PC-3 (cell line): Measurements from ENCODE around the gene CCN2. TPM values are rescaled to one million over a fixed set of nuclear protein-coding genes. Genes with fewer than 3 reads are reported as not detected.

Experiments used
- ATAC-seq: fragments of 200-7000 bp; cut with Tn5 transposase; 2 replicates; pipeline ENCODE4 v1.9.1; 2020; ENCODE audit warnings: mild to moderate bottlenecking, moderate library complexity
- BruUV-seq: library from RNA; stranded (reverse); fragments of 400-500 nt; replicated peaks from 2 replicates; lab custom pipeline; 2021; lab: Mats Ljungman, UMichigan
- CTCF ChIA-PET: fragments of 300-600 bp; sonication (Branson Sonifier 250); formaldehyde crosslinking; loops from one replicate; lab custom pipeline; 2022; ENCODE audit warnings: antibody characterized with exemption; lab: Charles Lee
- POLR2A ChIA-PET: fragments of 300-600 bp; sonication (Branson Sonifier 250); formaldehyde crosslinking; loops from one replicate; lab custom pipeline; 2022; ENCODE audit warnings: antibody characterized with exemption; ENCODE audit not compliant: unreplicated experiment; lab: Charles Lee
- DNase-seq: peaks from one replicate; pipeline ENCODE4 v3.0.0-alpha.2; 2015
- H2AFZ ChIP-seq: fragments of 300-600 bp; sonication (generic); 2 replicates; pipeline ENCODE4 v1.6.0; 2016; ENCODE audit warnings: antibody characterized with exemption, low read length
- H3F3A ChIP-seq: fragments of 300-600 bp; sonication (generic); one replicate; pipeline ENCODE4 v1.6.0; 2017; ENCODE audit warnings: antibody characterized with exemption, low read length, control low read depth, mild to moderate bottlenecking; ENCODE audit not compliant: unreplicated experiment
- H3K27ac ChIP-seq: fragments of 300-600 bp; sonication (generic); 2 replicates; pipeline ENCODE4 v1.5.1; 2016; ENCODE audit warnings: mild to moderate bottlenecking, low read length
- H3K27me3 ChIP-seq: fragments of 300-600 bp; sonication (generic); 2 replicates; pipeline ENCODE4 v1.6.1; 2016; ENCODE audit warnings: low read length, mixed read lengths
- H3K36me3 ChIP-seq: fragments of 300-600 bp; sonication (generic); 2 replicates; pipeline ENCODE4 v1.6.1; 2016; ENCODE audit warnings: low read depth, mixed run types, low read length, mixed read lengths
- H3K4me1 ChIP-seq: fragments of 300-600 bp; sonication (generic); 2 replicates; pipeline ENCODE4 v1.5.1; 2016; ENCODE audit warnings: low read length; ENCODE audit not compliant: insufficient read depth
- H3K4me2 ChIP-seq: fragments of 300-600 bp; sonication (generic); 2 replicates; pipeline ENCODE4 v1.6.0; 2016; ENCODE audit warnings: low read length
- H3K4me3 ChIP-seq: fragments of 300-600 bp; sonication (generic); 2 replicates; pipeline ENCODE4 v1.5.1; 2016; ENCODE audit warnings: mild to moderate bottlenecking, low read length, mixed read lengths
- H3K79me2 ChIP-seq: fragments of 300-600 bp; sonication (generic); 2 replicates; pipeline ENCODE4 v1.6.1; 2017; ENCODE audit warnings: low read length, mixed read lengths
- H3K9ac ChIP-seq: fragments of 300-600 bp; sonication (generic); 2 replicates; pipeline ENCODE4 v1.6.0; 2016; ENCODE audit warnings: mild to moderate bottlenecking, low read length
- H3K9me2 ChIP-seq: fragments of 300-600 bp; sonication (generic); replicated peaks from 2 replicates; pipeline ENCODE4 v1.6.1; 2016; ENCODE audit warnings: mixed run types, low read length, mixed read lengths
- H3K9me3 ChIP-seq: fragments of 300-600 bp; sonication (generic); 2 replicates; pipeline ENCODE4 v1.6.1; 2016; ENCODE audit warnings: low read length, mixed read lengths
- H4K20me1 ChIP-seq: fragments of 300-600 bp; sonication (generic); 2 replicates; pipeline ENCODE4 v1.6.1; 2016; ENCODE audit warnings: low read length, mixed read lengths
- EZH2 ChIP-seq: fragments of 300-600 bp; sonication (generic); IDR thresholded peaks from one replicate; pipeline ENCODE4 v1.6.1; 2017; ENCODE audit warnings: antibody characterized with exemption, mild to moderate bottlenecking, low read length; ENCODE audit not compliant: unreplicated experiment
- EZH2phosphoT487 ChIP-seq: fragments of 300-600 bp; sonication (generic); IDR thresholded peaks from 2 replicates; pipeline ENCODE4 v1.6.1; 2018; ENCODE audit warnings: mild to moderate bottlenecking, antibody characterized with exemption, low read length, borderline replicate concordance
- intact Hi-C: fragments of 100-400 bp; cut with micrococcal nuclease; formaldehyde crosslinking; loops from 2 replicates; pipeline ENCODE4 v1.9.0; 2023
- total RNA-seq: library from RNA; depleted of rRNA; stranded (reverse); fragments of >200 nt; gene quantifications from 2 replicates; pipeline ENCODE4 v1.2.3, GENCODE V29; 2014
- TF ChIP-seq, protein P1 (sequence below): fragments of 300-600 bp; sonication (generic); conservative IDR thresholded peaks from 2 replicates; pipeline ENCODE4 v1.5.1; 2017; ENCODE audit warnings: antibody characterized with exemption, low read depth, mild to moderate bottlenecking, low read length

Gene CCN2
- total RNA-seq, 1 experiment from 2014 or later: 33.2 TPM

DNA sequence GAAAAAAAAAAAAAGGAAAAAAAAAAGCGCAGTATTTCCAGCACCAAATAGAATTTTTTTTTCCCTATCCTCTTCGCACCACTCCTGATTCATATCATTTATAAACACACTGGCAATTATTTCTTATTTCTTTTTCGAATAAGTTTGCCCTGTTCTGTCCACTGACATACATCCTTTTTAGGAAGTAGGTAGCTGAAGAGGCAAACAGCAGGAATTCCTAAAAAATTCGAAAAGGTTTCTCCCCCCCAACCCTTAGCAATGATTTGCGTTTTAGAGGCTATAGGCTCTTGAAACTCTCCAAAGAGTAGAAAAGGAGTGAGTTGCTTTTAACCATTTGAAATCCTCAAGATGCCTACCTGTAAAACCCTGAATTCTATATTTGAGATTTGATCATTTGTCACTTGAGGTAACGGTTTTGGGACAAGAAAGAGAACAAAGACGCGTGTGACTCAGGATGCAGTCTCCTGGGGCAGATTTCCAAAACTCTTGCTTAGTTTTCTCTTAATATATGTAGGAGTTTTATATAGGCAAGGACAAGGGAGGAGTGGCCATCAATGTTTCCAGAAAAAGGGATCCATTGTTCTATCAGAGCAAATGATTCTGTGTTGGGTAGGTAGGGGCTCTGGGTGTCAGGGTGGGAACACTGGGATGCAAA, 531 bp upstream of the CCN2 start:
- Histone ChIP-seq H3K9me2 (no peaks in the 10 kb centered on the region), H3K4me3 (peak overlapping the region; percentile 86), H3K4me2 (peak overlapping the region; percentile 96), H2AFZ (peak overlapping the region; percentile 55), H3K4me1 (peaks cover 42% of the 10 kb centered on the region), H3K27me3 (no peaks in the 10 kb centered on the region), H3K9me3 (no peaks in the 10 kb centered on the region), H3K79me2 (peaks cover 12% of the 10 kb centered on the region), H3K9ac (no peak overlapping the region), H3K36me3 (peaks cover 11% of the 10 kb centered on the region; the same call in 1 of the 2 replicates), H3K27ac (no peak overlapping the region), H4K20me1 (peaks cover 10% of the 10 kb centered on the region), H3F3A (no peaks in the 10 kb centered on the region)
- no peak for ATAC-seq
- ChIA-PET POLR2A (interaction anchor here (0.6 to 1.1 kb wide), 15 partner anchors 21 to 771 kb away, joined by 3 to 12 read pairs (median 4); no protein-coding TSS in a partner anchor), CTCF (interaction anchor here (0.7 kb wide), 1 partner anchor 27 kb away, joined by 5 read pairs; no protein-coding TSS in a partner anchor)
- TF ChIP-seq EZH2 (no peak), EZH2phosphoT487 (no peak)
- TF ChIP-seq, protein P1, sequence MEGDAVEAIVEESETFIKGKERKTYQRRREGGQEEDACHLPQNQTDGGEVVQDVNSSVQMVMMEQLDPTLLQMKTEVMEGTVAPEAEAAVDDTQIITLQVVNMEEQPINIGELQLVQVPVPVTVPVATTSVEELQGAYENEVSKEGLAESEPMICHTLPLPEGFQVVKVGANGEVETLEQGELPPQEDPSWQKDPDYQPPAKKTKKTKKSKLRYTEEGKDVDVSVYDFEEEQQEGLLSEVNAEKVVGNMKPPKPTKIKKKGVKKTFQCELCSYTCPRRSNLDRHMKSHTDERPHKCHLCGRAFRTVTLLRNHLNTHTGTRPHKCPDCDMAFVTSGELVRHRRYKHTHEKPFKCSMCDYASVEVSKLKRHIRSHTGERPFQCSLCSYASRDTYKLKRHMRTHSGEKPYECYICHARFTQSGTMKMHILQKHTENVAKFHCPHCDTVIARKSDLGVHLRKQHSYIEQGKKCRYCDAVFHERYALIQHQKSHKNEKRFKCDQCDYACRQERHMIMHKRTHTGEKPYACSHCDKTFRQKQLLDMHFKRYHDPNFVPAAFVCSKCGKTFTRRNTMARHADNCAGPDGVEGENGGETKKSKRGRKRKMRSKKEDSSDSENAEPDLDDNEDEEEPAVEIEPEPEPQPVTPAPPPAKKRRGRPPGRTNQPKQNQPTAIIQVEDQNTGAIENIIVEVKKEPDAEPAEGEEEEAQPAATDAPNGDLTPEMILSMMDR: no peak
- peak; percentile 50 for DNase-seq
- BruUV-seq: TSS peak; percentile 67
- intact Hi-C loops: loop anchor here (5.0 kb wide), 1 partner anchor 266 kb away; no protein-coding TSS in a partner anchor

- intact Hi-C loops: loop anchor here (1.0 to 5.0 kb wide), 3 partner anchors 71 to 267 kb away; no protein-coding TSS in a partner anchor
- ChIA-PET POLR2A (interaction anchor here (0.6 kb wide), 2 partner anchors 266 to 320 kb away, joined by 3 to 7 read pairs; no protein-coding TSS in a partner anchor), CTCF (no interaction called here)
- TF ChIP-seq EZH2 (no peak), EZH2phosphoT487 (no peak)
- TF ChIP-seq, protein P1: peak; percentile 42
- peaks cover 11% of the 10 kb centered on the region; the same call in 1 of the 2 replicates for H3K36me3 ChIP-seq
- no peak overlapping the region for H3K27ac ChIP-seq
- BruUV-seq: TSS peak; percentile 58
- H3K4me3 ChIP-seq: peak overlapping the region; percentile 86
- no peaks in the 10 kb centered on the region for H3K27me3 ChIP-seq
- no peaks in the 10 kb centered on the region for H3F3A ChIP-seq
- no peaks in the 10 kb centered on the region for H3K9me2 ChIP-seq
- no peaks in the 10 kb centered on the region for H3K9me3 ChIP-seq
- DNase-seq (peak; percentile 76), ATAC-seq (peak; percentile 49)
- H2AFZ ChIP-seq: peak overlapping the region; percentile 62
- peak overlapping the region; percentile 96 for H3K4me2 ChIP-seq
- peaks cover 10% of the 10 kb centered on the region for H4K20me1 ChIP-seq
- peaks cover 39% of the 10 kb centered on the region for H3K4me1 ChIP-seq
- peaks cover 12% of the 10 kb centered on the region for H3K79me2 ChIP-seq
- H3K9ac ChIP-seq: no peak overlapping the region; the same call in 1 of the 2 replicates
Observed at GRCh38 chr6:131949909-131950766, 1.0 kb downstream of the CCN2 start.
